Measurements from ENCODE around the gene SLU7. TPM values are rescaled to one million over a fixed set of nuclear protein-coding genes. Genes with fewer than 3 reads are reported as not detected.

Gene SLU7
- total RNA-seq, 1 experiment from 2014 or later: 65.3 TPM

DNA sequence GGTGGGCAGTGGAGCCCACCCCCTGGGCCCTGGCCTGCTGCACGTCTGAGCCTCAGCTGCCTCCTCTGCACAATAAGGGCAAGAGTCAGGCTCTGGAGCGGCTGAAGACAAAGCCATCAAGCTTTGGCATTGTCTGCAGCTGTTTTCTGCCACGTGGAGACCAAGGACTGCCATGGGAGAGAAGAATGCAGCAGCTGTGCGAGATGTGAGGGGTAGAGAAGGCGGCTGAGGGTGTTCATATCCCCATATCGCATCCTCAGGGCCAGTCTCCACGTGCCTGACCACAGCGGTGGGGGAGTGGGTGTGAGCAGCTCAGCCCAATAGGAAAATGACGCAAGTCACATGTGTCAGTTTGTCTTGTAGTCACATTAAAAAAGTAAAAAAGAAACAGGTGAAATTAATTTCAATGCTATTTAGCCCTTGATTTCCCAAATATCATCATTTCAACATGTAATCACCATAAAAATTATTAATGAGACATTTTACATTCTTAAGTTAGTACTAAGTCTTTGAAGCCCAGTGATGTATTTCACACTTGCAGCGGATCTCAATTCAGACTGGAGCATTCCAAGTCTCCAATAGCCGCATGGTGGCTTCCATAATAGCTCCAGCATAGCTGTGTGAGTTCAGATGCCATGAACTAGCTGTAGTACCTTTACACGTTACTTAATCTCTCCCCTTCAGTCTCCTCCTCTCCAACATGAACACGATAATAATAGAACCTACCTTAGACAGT is 55.1 kb downstream of the SLU7 start:
- no peak overlapping the region for H3K27ac ChIP-seq (ENCODE audit: low read length)
- H2AFZ ChIP-seq (ENCODE audit: low read length): no peak overlapping the region

DNA sequence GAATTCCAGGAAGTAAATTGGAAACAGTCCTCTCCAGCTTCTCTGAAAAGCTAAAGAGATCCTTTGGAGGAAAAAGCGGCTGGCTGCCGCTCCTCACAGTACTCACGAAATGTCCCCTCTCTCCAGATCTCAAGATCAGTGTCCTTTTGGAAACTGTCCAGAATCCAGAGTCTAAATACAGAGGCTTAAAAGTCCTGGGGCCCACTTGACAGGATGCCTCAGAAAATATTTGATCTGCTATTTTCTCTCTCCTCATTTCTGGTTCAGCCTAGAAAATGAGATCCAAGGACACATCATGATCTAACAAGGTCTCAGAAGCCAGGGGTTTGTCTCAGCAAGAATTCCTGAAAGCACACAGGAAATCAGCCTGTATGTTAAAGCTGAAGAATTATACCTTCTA is 55.7 kb downstream of the SLU7 start:
- no peaks in the 10 kb centered on the region for H4K20me1 ChIP-seq (ENCODE audit: insufficient read depth, low read depth, low read length)
- H3K4me1 ChIP-seq (ENCODE audit: low read length): no peaks in the 10 kb centered on the region
- no peak overlapping the region for H3K4me3 ChIP-seq (ENCODE audit: low read length)
- no peak overlapping the region for H3K4me2 ChIP-seq (ENCODE audit: low read depth, low read length, poor library complexity, severe bottlenecking)
- no peak for DNase-seq
- no peak overlapping the region for H2AFZ ChIP-seq (ENCODE audit: low read length)
- no peaks in the 10 kb centered on the region for H3K36me3 ChIP-seq (ENCODE audit: insufficient read depth, low read length)
- no peaks in the 10 kb centered on the region for H3K27me3 ChIP-seq (ENCODE audit: low read length)
- H3K9ac ChIP-seq (ENCODE audit: low read length): no peak overlapping the region
- no peaks in the 10 kb centered on the region for H3K9me2 ChIP-seq (replicated peaks; ENCODE audit: insufficient read depth, low read length)
- no peaks in the 10 kb centered on the region for H3K9me3 ChIP-seq (ENCODE audit: low read length)
- no peak overlapping the region for H3K27ac ChIP-seq (ENCODE audit: low read length)
- H3K79me2 ChIP-seq (ENCODE audit: low read length): no peaks in the 10 kb centered on the region

More for the DNA sequence above, 55.1 kb downstream of the SLU7 start:
- Histone ChIP-seq H3K4me1 (ENCODE audit: low read length) (no peaks in the 10 kb centered on the region), H3K9me2 (replicated peaks; ENCODE audit: insufficient read depth, low read length) (no peaks in the 10 kb centered on the region), H3K27me3 (ENCODE audit: low read length) (no peaks in the 10 kb centered on the region), H3K9me3 (ENCODE audit: low read length) (no peaks in the 10 kb centered on the region), H3K36me3 (ENCODE audit: insufficient read depth, low read length) (no peaks in the 10 kb centered on the region), H3K4me2 (ENCODE audit: low read depth, low read length, poor library complexity, severe bottlenecking) (no peak overlapping the region), H4K20me1 (ENCODE audit: insufficient read depth, low read depth, low read length) (no peaks in the 10 kb centered on the region), H3K4me3 (ENCODE audit: low read length) (no peak overlapping the region), H3K79me2 (ENCODE audit: low read length) (no peaks in the 10 kb centered on the region), H3K9ac (ENCODE audit: low read length) (no peak overlapping the region)
- no peak for DNase-seq

DNA sequence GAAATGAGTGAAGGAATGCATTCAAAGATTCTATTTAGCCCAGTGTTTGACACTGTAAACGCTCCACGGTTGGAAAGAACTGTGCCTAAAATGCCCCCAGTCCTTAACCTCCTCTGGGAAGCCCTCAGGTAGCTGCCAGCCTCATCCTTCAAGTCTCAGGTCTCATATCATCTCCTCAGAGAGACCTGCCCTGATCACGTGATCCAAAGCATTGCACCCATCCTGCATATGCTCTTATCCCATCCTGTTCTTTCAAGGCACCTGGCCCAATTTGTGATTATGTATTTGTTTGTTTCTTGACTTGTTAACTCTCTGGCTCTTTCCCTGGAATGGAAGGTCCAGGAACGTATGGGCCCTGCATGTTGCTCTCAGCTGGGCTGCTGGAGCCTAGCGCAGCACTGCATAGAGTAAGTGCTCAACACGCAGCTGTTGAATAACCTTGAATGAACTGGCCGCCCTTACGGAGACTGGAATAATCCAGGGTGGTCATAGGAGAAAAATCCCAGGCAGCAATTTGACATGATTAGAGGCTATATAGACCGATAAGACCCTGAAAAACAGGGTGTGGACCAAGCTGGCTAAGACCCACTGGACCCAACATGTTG is 57.2 kb downstream of the SLU7 start:
- H4K20me1 ChIP-seq (ENCODE audit: insufficient read depth, low read depth, low read length): no peaks in the 10 kb centered on the region
- no peaks in the 10 kb centered on the region for H3K9me2 ChIP-seq (replicated peaks; ENCODE audit: insufficient read depth, low read length)
- no peaks in the 10 kb centered on the region for H3K79me2 ChIP-seq (ENCODE audit: low read length)
- no peak overlapping the region for H3K9ac ChIP-seq (ENCODE audit: low read length)
- no peak overlapping the region for H3K4me3 ChIP-seq (ENCODE audit: low read length)
- no peak overlapping the region for H3K4me2 ChIP-seq (ENCODE audit: low read depth, low read length, poor library complexity, severe bottlenecking)
- H3K27me3 ChIP-seq (ENCODE audit: low read length): no peaks in the 10 kb centered on the region
- DNase-seq: no peak
- no peaks in the 10 kb centered on the region for H3K4me1 ChIP-seq (ENCODE audit: low read length)
- no peaks in the 10 kb centered on the region for H3K36me3 ChIP-seq (ENCODE audit: insufficient read depth, low read length)
- no peaks in the 10 kb centered on the region for H3K9me3 ChIP-seq (ENCODE audit: low read length)
- no peak overlapping the region for H2AFZ ChIP-seq (ENCODE audit: low read length)
- H3K27ac ChIP-seq (ENCODE audit: low read length): no peak overlapping the region

DNA sequence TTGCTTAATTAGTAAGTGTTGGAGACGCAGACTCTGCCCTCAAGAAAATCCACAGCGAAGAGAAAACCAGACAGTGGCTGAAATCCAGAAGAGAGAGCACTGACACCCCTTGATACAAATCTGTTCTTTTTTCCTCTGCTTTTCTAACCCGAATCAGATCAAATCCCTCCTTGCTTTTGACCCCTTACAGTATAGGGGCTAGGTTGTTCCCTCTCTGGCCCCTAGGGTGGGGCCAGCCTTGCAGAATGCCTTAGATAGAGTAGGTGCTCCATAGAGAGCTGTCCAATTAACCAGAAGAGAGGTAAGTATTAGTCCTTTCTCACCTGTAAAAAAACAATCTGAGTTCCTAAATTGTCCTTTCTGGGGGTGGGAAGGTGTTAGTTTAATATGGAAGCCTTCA is 58.6 kb downstream of the SLU7 start:
- no peak overlapping the region for H3K4me2 ChIP-seq (ENCODE audit: low read depth, low read length, poor library complexity, severe bottlenecking)
- H3K79me2 ChIP-seq (ENCODE audit: low read length): no peaks in the 10 kb centered on the region
- no peak overlapping the region for H3K4me3 ChIP-seq (ENCODE audit: low read length)
- no peaks in the 10 kb centered on the region for H3K27me3 ChIP-seq (ENCODE audit: low read length)
- no peaks in the 10 kb centered on the region for H4K20me1 ChIP-seq (ENCODE audit: insufficient read depth, low read depth, low read length)
- DNase-seq: no peak
- no peak overlapping the region for H3K9ac ChIP-seq (ENCODE audit: low read length)
- H3K9me3 ChIP-seq (ENCODE audit: low read length): no peaks in the 10 kb centered on the region
- H2AFZ ChIP-seq (ENCODE audit: low read length): no peak overlapping the region
- H3K27ac ChIP-seq (ENCODE audit: low read length): no peak overlapping the region
- H3K4me1 ChIP-seq (ENCODE audit: low read length): no peaks in the 10 kb centered on the region
- no peaks in the 10 kb centered on the region for H3K36me3 ChIP-seq (ENCODE audit: insufficient read depth, low read length)
- H3K9me2 ChIP-seq (replicated peaks; ENCODE audit: insufficient read depth, low read length): no peaks in the 10 kb centered on the region

DNA sequence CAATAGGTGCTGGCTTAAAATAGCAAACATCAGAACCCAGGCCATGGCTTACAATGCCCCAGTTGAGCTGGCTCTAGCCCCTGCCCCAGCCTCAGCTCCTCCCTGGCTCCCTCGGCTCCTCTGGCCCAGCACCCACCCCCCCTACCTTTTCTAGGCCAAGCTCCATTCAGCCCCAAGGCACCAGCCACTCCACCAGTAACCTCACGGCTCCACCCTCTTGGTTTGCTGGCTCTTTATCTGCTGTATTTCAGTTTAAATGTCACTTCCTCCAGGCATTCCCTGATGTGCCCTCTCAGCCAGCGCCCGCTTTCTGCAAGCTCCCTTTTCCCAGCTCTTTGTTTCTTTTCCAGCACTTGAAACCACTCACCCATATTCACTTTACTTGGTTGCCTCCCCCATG is 59.1 kb downstream of the SLU7 start:
- no peaks in the 10 kb centered on the region for H4K20me1 ChIP-seq (ENCODE audit: insufficient read depth, low read depth, low read length)
- H3K9me2 ChIP-seq (replicated peaks; ENCODE audit: insufficient read depth, low read length): no peaks in the 10 kb centered on the region
- no peak for DNase-seq
- H3K4me1 ChIP-seq (ENCODE audit: low read length): no peaks in the 10 kb centered on the region
- H3K9ac ChIP-seq (ENCODE audit: low read length): no peak overlapping the region
- H2AFZ ChIP-seq (ENCODE audit: low read length): no peak overlapping the region
- H3K27me3 ChIP-seq (ENCODE audit: low read length): no peaks in the 10 kb centered on the region
- H3K27ac ChIP-seq (ENCODE audit: low read length): no peak overlapping the region
- H3K36me3 ChIP-seq (ENCODE audit: insufficient read depth, low read length): no peaks in the 10 kb centered on the region
- no peaks in the 10 kb centered on the region for H3K79me2 ChIP-seq (ENCODE audit: low read length)
- H3K4me3 ChIP-seq (ENCODE audit: low read length): no peak overlapping the region
- H3K9me3 ChIP-seq (ENCODE audit: low read length): no peaks in the 10 kb centered on the region
- H3K4me2 ChIP-seq (ENCODE audit: low read depth, low read length, poor library complexity, severe bottlenecking): no peak overlapping the region

DNA sequence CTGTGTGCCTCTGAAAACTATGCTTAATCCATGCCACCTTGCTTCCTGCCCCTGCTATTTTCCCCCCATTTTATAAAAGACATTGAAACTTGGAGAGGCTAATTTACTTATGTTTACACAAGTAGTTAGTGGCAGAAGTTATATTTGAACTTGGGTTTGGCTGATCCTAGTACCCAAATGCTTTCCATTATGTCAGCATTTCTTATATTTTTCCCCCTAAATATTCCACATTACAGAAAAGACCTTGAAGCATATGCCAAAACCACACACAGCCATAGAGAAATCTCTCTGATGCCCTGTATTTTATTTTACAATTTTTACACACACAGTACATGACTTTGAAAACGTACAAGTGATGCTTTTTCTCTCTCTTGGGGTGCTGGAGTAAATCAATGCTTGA is 59.6 kb downstream of the SLU7 start:
- no peak for DNase-seq

DNA sequence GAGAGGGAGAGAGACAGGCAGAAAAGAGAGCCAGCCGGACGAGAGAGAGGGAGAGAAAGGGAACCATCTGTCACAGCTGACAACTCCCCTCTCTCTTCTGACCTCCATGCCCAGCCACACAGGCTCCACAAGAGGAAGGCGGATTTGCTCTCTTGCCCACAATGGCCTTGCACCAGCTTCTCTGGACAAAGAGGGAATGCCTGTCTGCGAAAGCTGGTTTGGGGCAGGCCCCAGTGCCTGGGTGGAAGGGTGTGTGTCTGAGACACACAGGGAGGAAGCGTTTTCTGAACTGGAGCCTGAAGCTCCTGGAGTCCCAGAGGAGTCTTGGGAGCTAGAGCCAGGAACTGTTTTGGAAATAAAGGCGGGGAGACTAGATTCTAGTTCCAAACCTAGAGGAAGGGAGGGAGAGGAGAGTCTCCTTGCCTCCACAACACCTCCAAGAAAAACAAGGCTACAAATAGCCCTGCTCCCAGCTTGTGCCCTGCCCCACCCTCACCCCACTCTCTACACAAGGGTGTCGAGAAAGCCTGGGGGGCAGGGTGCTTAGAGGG is 60.9 kb downstream of the SLU7 start:
- Histone ChIP-seq H3K27ac (ENCODE audit: low read length) (no peak overlapping the region), H3K4me3 (ENCODE audit: low read length) (no peak overlapping the region), H3K27me3 (ENCODE audit: low read length) (no peaks in the 10 kb centered on the region), H3K9ac (ENCODE audit: low read length) (no peak overlapping the region), H4K20me1 (ENCODE audit: insufficient read depth, low read depth, low read length) (no peaks in the 10 kb centered on the region), H3K4me2 (ENCODE audit: low read depth, low read length, poor library complexity, severe bottlenecking) (no peak overlapping the region), H3K9me3 (ENCODE audit: low read length) (no peaks in the 10 kb centered on the region), H3K4me1 (ENCODE audit: low read length) (no peaks in the 10 kb centered on the region), H3K9me2 (replicated peaks; ENCODE audit: insufficient read depth, low read length) (no peaks in the 10 kb centered on the region), H3K79me2 (ENCODE audit: low read length) (no peaks in the 10 kb centered on the region), H2AFZ (ENCODE audit: low read length) (no peak overlapping the region), H3K36me3 (ENCODE audit: insufficient read depth, low read length) (no peaks in the 10 kb centered on the region)
- no peak for DNase-seq

More for the DNA sequence above, 59.6 kb downstream of the SLU7 start:
- Histone ChIP-seq H3K4me1 (ENCODE audit: low read length) (no peaks in the 10 kb centered on the region), H2AFZ (ENCODE audit: low read length) (no peak overlapping the region), H3K27me3 (ENCODE audit: low read length) (no peaks in the 10 kb centered on the region), H3K9me2 (replicated peaks; ENCODE audit: insufficient read depth, low read length) (no peaks in the 10 kb centered on the region), H3K4me2 (ENCODE audit: low read depth, low read length, poor library complexity, severe bottlenecking) (no peak overlapping the region), H3K4me3 (ENCODE audit: low read length) (no peak overlapping the region), H3K9ac (ENCODE audit: low read length) (no peak overlapping the region), H3K36me3 (ENCODE audit: insufficient read depth, low read length) (no peaks in the 10 kb centered on the region), H3K79me2 (ENCODE audit: low read length) (no peaks in the 10 kb centered on the region), H3K9me3 (ENCODE audit: low read length) (no peaks in the 10 kb centered on the region), H3K27ac (ENCODE audit: low read length) (no peak overlapping the region), H4K20me1 (ENCODE audit: insufficient read depth, low read depth, low read length) (no peaks in the 10 kb centered on the region)

DNA sequence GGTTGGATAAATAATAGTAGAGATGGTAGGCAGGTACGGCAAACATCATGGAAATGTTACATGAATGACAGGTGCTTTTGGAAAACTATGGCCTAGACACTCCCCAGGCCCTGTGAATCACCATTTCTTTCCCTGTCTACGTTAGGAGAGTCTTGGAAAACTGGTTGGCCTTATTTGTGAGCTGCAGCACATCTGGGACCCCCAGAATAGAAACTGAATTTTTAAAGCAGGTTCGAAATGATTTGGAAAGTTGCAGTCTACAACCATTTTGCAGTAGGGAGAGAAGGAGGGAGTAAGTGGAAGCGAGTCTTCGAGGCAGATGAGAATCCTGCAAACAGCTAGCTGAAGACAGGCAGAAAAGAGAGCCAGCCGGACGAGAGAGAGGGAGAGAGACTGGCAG is 61.5 kb downstream of the SLU7 start:
- DNase-seq: no peak
- H3K27ac ChIP-seq (ENCODE audit: low read length): no peak overlapping the region
- H2AFZ ChIP-seq (ENCODE audit: low read length): no peak overlapping the region
- H3K4me1 ChIP-seq (ENCODE audit: low read length): no peaks in the 10 kb centered on the region
- no peaks in the 10 kb centered on the region for H3K27me3 ChIP-seq (ENCODE audit: low read length)
- no peak overlapping the region for H3K4me3 ChIP-seq (ENCODE audit: low read length)
- H3K79me2 ChIP-seq (ENCODE audit: low read length): no peaks in the 10 kb centered on the region
- H3K36me3 ChIP-seq (ENCODE audit: insufficient read depth, low read length): no peaks in the 10 kb centered on the region
- H3K4me2 ChIP-seq (ENCODE audit: low read depth, low read length, poor library complexity, severe bottlenecking): no peak overlapping the region
- H3K9me3 ChIP-seq (ENCODE audit: low read length): no peaks in the 10 kb centered on the region
- H3K9ac ChIP-seq (ENCODE audit: low read length): no peak overlapping the region
- no peaks in the 10 kb centered on the region for H4K20me1 ChIP-seq (ENCODE audit: insufficient read depth, low read depth, low read length)
- no peaks in the 10 kb centered on the region for H3K9me2 ChIP-seq (replicated peaks; ENCODE audit: insufficient read depth, low read length)
